HG03571 (cell line): ENCODE measurements around the gene VASN.

Experiments
- ATAC-seq: cut with Tn5 transposase; IDR thresholded peaks from one replicate; pipeline ENCODE4 v1.9.1; 2021; ENCODE audit not compliant: unreplicated experiment

Gene VASN

GRCh38 chr16:4370570-4371356 is 885 bp upstream of the VASN start:
- ATAC-seq: no peak

GRCh38 chr16:4372001-4372577 is 441 bp downstream of the VASN start:
- no peak for ATAC-seq

- no peak for ATAC-seq
Measured at GRCh38 chr16:4372578-4373355, 1.1 kb downstream of the VASN start.

GRCh38 chr16:4373356-4373908 is 1.8 kb downstream of the VASN start:
- ATAC-seq: no peak

- no peak for ATAC-seq
Measured at GRCh38 chr16:4373909-4374742, 2.5 kb downstream of the VASN start.

- ATAC-seq: no peak
Measured at GRCh38 chr16:4375717-4376116, 4.1 kb downstream of the VASN start.

GRCh38 chr16:4376126-4376892 is 4.7 kb downstream of the VASN start:
- ATAC-seq: no peak

- ATAC-seq: no peak
Measured at GRCh38 chr16:4376893-4377572, 5.4 kb downstream of the VASN start.

GRCh38 chr16:4377573-4378154 is 6.0 kb downstream of the VASN start:
- ATAC-seq: no peak

GRCh38 chr16:4378161-4378666 is 6.6 kb downstream of the VASN start:
- no peak for ATAC-seq

GRCh38 chr16:4378999-4379690 is 7.5 kb downstream of the VASN start:
- ATAC-seq: no peak

- no peak for ATAC-seq
Measured at GRCh38 chr16:4380119-4381063, 8.7 kb downstream of the VASN start.

- ATAC-seq: no peak
Measured at GRCh38 chr16:4381072-4381934, 9.7 kb downstream of the VASN start.

GRCh38 chr16:4381935-4382794 is 10.5 kb downstream of the VASN start:
- no peak for ATAC-seq

- no peak for ATAC-seq
Measured at GRCh38 chr16:4382795-4383357, 11.2 kb downstream of the VASN start.
